Stimulated activated CD4-positive, alpha-beta T cell treated with anti-CD3 and anti-CD28 coated beads, TNF-alpha, amount 100 ng/mL, for 48 hours (primary cell): ENCODE measurements around the gene OSBP2.

Source experiments
- DNase-seq, 3 donors: peaks; one replicate each; pipeline ENCODE4 v3.0.0-alpha.2; 2020; ENCODE audit warnings: low read depth in 3 of 3

OSBP2 gene

GRCh38 chr22:30843245-30843644 lies 148.6 kb downstream of the OSBP2 start:
- no peak for DNase-seq

- DNase-seq = no peak
These were observed 152.9 kb downstream of the OSBP2 start for GRCh38 chr22:30847583-30847982.

- DNase-seq = no peak
These were observed 160.6 kb downstream of the OSBP2 start for GRCh38 chr22:30855266-30855665.

GRCh38 chr22:30855677-30856518 lies 161.2 kb downstream of the OSBP2 start:
- DNase-seq = no peak

GRCh38 chr22:30856741-30857502 lies 162.2 kb downstream of the OSBP2 start:
- DNase-seq = no peak

GRCh38 chr22:30857791-30858190 lies 163.1 kb downstream of the OSBP2 start:
- DNase-seq = no peak

- DNase-seq = no peak
These were observed 164.5 kb downstream of the OSBP2 start for GRCh38 chr22:30858976-30859713.

GRCh38 chr22:30859714-30860095 lies 165.0 kb downstream of the OSBP2 start:
- no peak for DNase-seq

- DNase-seq = no peak
These were observed 165.8 kb downstream of the OSBP2 start for GRCh38 chr22:30860176-30861105.

GRCh38 chr22:30861131-30861530 lies 166.5 kb downstream of the OSBP2 start:
- DNase-seq = no peak

GRCh38 chr22:30861688-30862552 lies 167.2 kb downstream of the OSBP2 start:
- DNase-seq = no peak

GRCh38 chr22:30863081-30863833 lies 168.6 kb downstream of the OSBP2 start:
- DNase-seq = no peak

GRCh38 chr22:30864441-30865420 lies 170.1 kb downstream of the OSBP2 start:
- no peak for DNase-seq

- no peak for DNase-seq
These were observed 171.0 kb downstream of the OSBP2 start for GRCh38 chr22:30865656-30866055.

- DNase-seq = no peak
These were observed 171.5 kb downstream of the OSBP2 start for GRCh38 chr22:30866216-30866615.

- no peak for DNase-seq
These were observed 172.2 kb downstream of the OSBP2 start for GRCh38 chr22:30866811-30867271.

GRCh38 chr22:30867746-30868662 lies 173.3 kb downstream of the OSBP2 start:
- no peak for DNase-seq
